Measurements from ENCODE around the gene TNFRSF1B. TPM values are rescaled to one million over a fixed set of nuclear protein-coding genes. Genes with fewer than 3 reads are reported as not detected.
"Not testable (repeated sequence)": the region's sequence is repeated elsewhere in the genome, so short reads cannot be mapped to it uniquely, and the experiment has no call there.

TNFRSF1B gene
- total RNA-seq, 6 experiments from 2014 or later: 0.14 to 0.66 (median 0.33) TPM

DNA sequence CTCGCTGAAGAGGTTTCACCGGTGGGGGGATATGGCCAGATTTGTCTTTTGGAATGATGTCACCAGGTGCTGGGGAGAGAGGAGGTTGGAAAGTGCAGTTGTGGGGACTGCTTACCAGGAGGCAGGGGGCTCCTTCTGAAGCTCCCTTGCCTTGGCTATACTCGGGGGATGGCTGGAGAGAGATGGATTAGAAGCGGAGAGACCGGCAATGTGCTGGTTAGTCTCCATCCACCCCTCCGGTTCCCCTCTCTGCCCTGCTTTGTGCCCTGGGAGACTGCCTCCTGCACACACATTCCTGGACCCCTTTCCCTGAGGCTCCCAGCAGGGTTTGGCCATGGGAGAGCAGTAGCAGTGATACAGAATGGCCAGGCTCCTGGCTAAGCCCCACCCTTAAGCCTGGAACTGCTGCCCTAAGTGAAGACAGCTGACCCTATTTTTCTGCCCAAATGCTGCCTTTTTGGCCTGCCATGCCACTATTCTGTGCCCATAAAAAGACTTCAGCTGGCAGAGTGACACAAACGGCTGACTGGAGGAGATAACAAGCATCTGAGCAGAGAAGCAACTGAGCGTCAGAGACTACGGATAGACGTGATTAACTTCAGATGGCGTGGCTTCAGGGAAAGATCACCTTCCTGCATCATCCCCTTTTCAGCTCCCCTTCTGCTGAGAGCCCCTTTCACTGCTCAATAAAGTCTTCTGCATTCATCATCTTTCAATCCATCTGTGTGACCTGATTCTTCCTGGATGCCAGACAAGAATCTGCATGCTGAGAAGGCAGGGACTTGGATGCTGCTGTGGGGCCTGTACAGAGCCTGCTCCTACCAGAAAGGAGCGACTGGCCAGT is 48.5 kb downstream of the TNFRSF1B start:
- Mint-ChIP-seq H3K9me3 (no peaks in the 10 kb centered on the region), H3K27ac (no peak overlapping the region), H3K27me3 (ENCODE audit: insufficient read depth) (peaks cover 26% of the 10 kb centered on the region), H3K36me3 (ENCODE audit: low read depth) (no peaks in the 10 kb centered on the region), H3K4me1 (ENCODE audit: low read depth) (no peaks in the 10 kb centered on the region), H3K4me3 (no peak overlapping the region)
- DNase-seq: no peak
- no peak for TF ChIP-seq CTCF (IDR thresholded peaks at IDR 0.05)

- Mint-ChIP-seq H3K27ac (no peak overlapping the region), H3K9me3 (peaks cover 30% of the 10 kb centered on the region), H3K4me3 (no peak overlapping the region), H3K4me1 (ENCODE audit: low read depth) (no peaks in the 10 kb centered on the region), H3K36me3 (ENCODE audit: low read depth) (peaks cover 6% of the 10 kb centered on the region; the same call in 1 of the 2 replicates), H3K27me3 (ENCODE audit: insufficient read depth) (peaks cover 28% of the 10 kb centered on the region)
- DNase-seq: no peak
- no peak for TF ChIP-seq CTCF (IDR thresholded peaks at IDR 0.05)
Measured at GRCh38 chr1:12219800-12220199, 53.0 kb downstream of the TNFRSF1B start.

DNA sequence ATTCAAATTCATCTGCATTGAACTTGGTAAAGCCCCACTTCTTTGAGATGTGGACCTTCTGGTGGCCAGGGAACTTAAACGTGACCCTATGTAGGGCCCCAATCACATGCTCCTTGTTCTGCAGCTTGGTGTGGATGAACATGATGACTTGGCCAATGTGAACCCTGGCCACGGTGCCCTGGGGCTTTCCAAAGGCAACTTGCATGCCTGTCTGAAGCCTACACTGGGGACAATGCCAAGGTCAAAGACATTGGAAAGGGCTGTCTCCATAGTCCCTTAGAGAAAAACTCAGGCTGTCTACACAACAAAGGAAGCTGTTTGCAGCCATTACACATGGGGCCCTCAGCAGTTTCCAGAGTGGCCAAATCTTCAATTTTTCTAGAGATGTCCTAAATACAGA is 54.1 kb downstream of the TNFRSF1B start:
- Mint-ChIP-seq H3K9me3 (peaks cover 30% of the 10 kb centered on the region), H3K27me3 (ENCODE audit: insufficient read depth) (peaks cover 28% of the 10 kb centered on the region), H3K36me3 (ENCODE audit: low read depth) (peaks cover 6% of the 10 kb centered on the region; the same call in 1 of the 2 replicates), H3K27ac (no peak overlapping the region), H3K4me1 (ENCODE audit: low read depth) (no peaks in the 10 kb centered on the region), H3K4me3 (no peak overlapping the region)
- DNase-seq: no peak
- no peak for TF ChIP-seq CTCF (IDR thresholded peaks at IDR 0.05)

DNA sequence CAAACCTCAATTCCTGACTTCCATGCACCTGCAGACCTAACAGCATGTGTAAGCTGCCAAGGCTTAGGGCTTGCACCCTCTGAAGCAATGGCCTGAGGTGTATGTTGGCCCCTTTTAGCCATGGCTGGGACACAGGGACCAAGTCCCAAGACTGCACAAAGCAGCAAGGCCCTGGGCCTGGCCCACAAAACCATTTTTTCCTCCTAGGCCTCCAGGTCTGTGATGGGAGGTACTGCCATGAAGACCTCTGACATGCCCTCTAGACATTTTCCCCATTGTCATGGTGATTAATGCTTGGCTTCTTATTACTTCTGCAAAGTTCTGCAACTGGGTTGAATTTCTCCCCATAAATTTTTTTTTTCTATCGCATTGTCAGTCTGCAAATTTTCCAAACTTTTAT is 55.9 kb downstream of the TNFRSF1B start:
- not testable (repeated sequence) for H3K4me1 Mint-ChIP-seq (ENCODE audit: low read depth); H3K36me3 Mint-ChIP-seq (ENCODE audit: low read depth); DNase-seq; H3K4me3 Mint-ChIP-seq; H3K27ac Mint-ChIP-seq
- Mint-ChIP-seq H3K9me3 (peaks cover 30% of the 10 kb centered on the region), H3K27me3 (ENCODE audit: insufficient read depth) (peaks cover 20% of the 10 kb centered on the region)

DNA sequence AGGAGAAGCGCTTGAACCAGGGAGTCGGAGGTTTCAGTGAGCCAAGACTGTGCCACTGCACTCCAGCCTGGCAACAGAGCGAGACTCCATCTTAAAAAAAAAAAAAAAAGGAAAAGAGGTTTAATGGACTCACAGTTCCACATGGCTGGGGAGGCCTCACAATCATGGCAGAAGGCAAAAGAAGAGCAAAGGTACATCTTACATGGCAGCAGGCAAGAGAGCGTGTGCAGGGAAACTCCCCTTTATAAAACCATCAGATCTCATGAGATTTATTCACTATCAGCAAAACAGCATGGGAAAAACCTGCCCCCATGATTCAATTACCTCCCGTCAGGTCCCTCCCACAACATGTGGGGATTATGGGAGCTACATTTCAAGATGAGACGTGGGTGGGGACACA is 57.3 kb downstream of the TNFRSF1B start:
- H3K27ac Mint-ChIP-seq; H3K36me3 Mint-ChIP-seq (ENCODE audit: low read depth); H3K4me3 Mint-ChIP-seq; H3K4me1 Mint-ChIP-seq (ENCODE audit: low read depth); DNase-seq: not testable (repeated sequence)
- H3K27me3 Mint-ChIP-seq (ENCODE audit: insufficient read depth): peaks cover 20% of the 10 kb centered on the region
- peaks cover 30% of the 10 kb centered on the region for H3K9me3 Mint-ChIP-seq

- H3K4me3 Mint-ChIP-seq: 0 out of 2 replicates have a peak overlapping the region, but pooled peaks have one; percentile 47
- H3K27ac Mint-ChIP-seq: no peak overlapping the region
- DNase-seq: no peak
- H3K9me3 Mint-ChIP-seq: 0 out of 2 replicates have a peak, but pooled peaks cover 5% of the 10 kb centered on the region
- peaks cover 7% of the 10 kb centered on the region for H3K4me1 Mint-ChIP-seq (ENCODE audit: low read depth)
- TF ChIP-seq CTCF (IDR thresholded peaks at IDR 0.05): no peak
- H3K27me3 Mint-ChIP-seq (ENCODE audit: insufficient read depth): peaks cover 13% of the 10 kb centered on the region
- no peaks in the 10 kb centered on the region for H3K36me3 Mint-ChIP-seq (ENCODE audit: low read depth)
Measured at GRCh38 chr1:12228979-12229378, 62.2 kb downstream of the TNFRSF1B start.

All from HFFc6 (cell line).